ENCODE measurements around the gene NOX3. TPM values are rescaled to one million over a fixed set of nuclear protein-coding genes. Genes with fewer than 3 reads are reported as not detected.

The NOX3 gene
- total RNA-seq, 1 donor from 2014 or later, result not detected

DNA sequence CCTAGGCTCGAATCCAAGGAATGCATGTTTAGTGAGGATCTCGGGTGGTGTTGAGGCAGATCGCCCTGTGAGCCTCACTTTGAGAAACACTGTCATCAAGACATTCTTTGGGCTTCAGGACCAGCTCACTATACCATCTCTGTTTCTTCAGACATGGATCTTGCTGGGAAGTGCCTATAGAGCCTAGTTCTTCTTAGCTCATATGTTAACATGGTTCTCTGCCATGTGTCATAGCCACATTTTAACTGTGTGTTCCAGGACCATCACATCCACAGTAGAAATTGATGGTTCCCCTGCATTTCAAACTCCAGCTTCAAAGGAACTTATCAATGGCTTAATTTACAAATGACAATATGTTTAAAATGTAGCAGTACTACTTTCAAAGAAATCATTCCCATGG, 57.4 kb downstream of the NOX3 start:
- Mint-ChIP-seq H3K27me3 (peaks cover 7% of the 10 kb centered on the region), H3K4me3 (no peak overlapping the region), H3K27ac (no peak overlapping the region), H3K9me3 (no peaks in the 10 kb centered on the region), H3K4me1 (no peaks in the 10 kb centered on the region), H3K36me3 (ENCODE audit: low read depth) (no peaks in the 10 kb centered on the region)
- no peak for DNase-seq
- intact Hi-C loops (cut with micrococcal nuclease), result no loop called here

DNA sequence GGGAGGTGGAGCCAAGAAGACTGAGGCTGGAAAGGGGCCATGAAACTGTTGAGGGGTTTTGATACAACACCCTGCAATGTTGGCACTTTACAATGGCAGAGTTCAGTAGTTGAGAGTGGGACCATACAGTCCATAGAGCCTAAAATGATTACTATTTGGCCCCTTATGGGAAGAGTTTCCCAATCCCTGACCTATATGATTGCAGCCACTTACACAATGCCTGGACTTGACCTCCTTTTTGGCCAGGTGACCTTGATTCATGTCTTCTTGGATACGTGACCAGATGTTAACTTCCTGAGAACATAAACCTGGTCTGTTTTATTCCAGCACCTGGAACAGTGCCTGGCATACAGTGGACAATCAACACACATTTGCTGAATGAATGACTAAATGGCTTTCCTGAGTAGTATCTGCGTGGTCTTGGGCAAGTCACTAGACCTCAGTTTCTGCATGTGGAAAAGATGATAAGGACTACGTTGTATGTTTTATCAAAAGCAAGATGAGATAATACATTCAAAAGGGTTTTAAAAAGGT, 58.4 kb downstream of the NOX3 start:
- Mint-ChIP-seq H3K36me3 (ENCODE audit: low read depth) (no peaks in the 10 kb centered on the region), H3K27ac (no peak overlapping the region), H3K9me3 (no peaks in the 10 kb centered on the region), H3K4me3 (no peak overlapping the region), H3K4me1 (no peaks in the 10 kb centered on the region), H3K27me3 (peaks cover 5% of the 10 kb centered on the region)
- intact Hi-C loops (cut with micrococcal nuclease), result no loop called here
- no peak for DNase-seq

DNA sequence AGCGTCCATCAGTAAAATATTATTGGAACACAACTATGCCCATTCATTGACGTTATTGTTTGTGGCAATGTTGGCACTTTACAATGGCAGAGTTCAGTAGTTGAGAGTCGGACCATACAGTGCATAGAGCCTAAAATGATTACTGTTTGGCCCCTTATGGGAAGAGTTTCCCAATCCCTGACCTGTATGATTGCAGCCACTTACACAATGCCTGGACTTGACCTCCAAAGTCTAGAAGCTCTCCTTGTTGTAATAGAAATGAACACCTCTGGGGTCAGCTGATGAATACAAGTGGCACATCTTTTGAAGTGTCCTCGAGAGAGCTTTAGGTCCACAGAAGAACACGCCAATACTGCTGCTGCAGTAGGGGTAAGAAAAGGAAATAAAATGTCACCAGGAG, 59.0 kb downstream of the NOX3 start:
- no peaks in the 10 kb centered on the region for H3K36me3 Mint-ChIP-seq (ENCODE audit: low read depth)
- intact Hi-C loops (cut with micrococcal nuclease), result no loop called here
- H3K4me1 Mint-ChIP-seq, result no peaks in the 10 kb centered on the region
- no peak overlapping the region for H3K27ac Mint-ChIP-seq
- no peaks in the 10 kb centered on the region for H3K9me3 Mint-ChIP-seq
- DNase-seq, result no peak
- no peak overlapping the region for H3K4me3 Mint-ChIP-seq
- H3K27me3 Mint-ChIP-seq, result peaks cover 5% of the 10 kb centered on the region

DNA sequence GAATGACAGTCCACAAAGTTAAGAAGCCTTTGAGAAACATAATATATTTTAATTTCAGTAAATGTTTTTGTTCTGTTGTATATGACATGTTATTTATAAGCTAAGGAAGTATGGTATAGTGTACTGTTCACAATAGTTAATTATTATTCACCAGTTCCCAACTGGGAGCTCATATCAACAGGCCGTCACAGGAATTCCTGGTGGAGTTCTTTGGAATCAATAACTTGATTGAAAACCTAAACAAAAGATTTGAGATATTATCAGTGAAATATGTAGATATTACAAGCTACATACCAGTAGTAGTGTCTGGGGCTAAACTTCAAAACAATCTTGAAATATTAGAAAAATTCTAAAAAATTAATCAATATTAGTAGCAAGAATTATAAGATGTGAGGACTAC, 60.3 kb downstream of the NOX3 start:
- H3K27ac Mint-ChIP-seq, result no peak overlapping the region
- DNase-seq, result no peak
- no peaks in the 10 kb centered on the region for H3K4me1 Mint-ChIP-seq
- peaks cover 3% of the 10 kb centered on the region for H3K27me3 Mint-ChIP-seq
- H3K4me3 Mint-ChIP-seq, result no peak overlapping the region
- no peaks in the 10 kb centered on the region for H3K36me3 Mint-ChIP-seq (ENCODE audit: low read depth)
- intact Hi-C loops (cut with micrococcal nuclease), result no loop called here
- no peaks in the 10 kb centered on the region for H3K9me3 Mint-ChIP-seq

DNA sequence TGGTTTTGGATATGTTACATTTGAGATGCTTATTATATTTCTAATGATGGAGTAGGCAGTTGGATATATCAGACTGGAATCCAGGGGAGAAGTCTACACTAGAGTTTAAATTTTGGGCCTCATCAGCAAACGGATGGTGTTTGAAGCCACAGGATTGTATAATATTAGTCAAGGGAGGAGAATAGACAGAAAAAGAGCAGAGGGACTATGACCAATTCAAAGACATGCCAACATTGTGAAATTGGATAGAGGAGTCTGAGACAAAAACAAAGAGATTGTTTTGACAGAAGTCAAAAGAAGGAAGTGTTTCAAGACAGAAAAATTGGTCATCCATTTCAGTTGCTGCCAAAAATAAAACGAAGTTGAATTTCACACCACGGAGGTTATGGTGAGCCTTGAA, 66.5 kb downstream of the NOX3 start:
- no peak for DNase-seq
- intact Hi-C loops (cut with micrococcal nuclease), result no loop called here
- H3K36me3 Mint-ChIP-seq (ENCODE audit: low read depth), result no peaks in the 10 kb centered on the region
- peaks cover 3% of the 10 kb centered on the region for H3K27me3 Mint-ChIP-seq
- peaks cover 17% of the 10 kb centered on the region for H3K9me3 Mint-ChIP-seq
- H3K4me1 Mint-ChIP-seq, result no peaks in the 10 kb centered on the region
- no peak overlapping the region for H3K27ac Mint-ChIP-seq
- no peak overlapping the region for H3K4me3 Mint-ChIP-seq

DNA sequence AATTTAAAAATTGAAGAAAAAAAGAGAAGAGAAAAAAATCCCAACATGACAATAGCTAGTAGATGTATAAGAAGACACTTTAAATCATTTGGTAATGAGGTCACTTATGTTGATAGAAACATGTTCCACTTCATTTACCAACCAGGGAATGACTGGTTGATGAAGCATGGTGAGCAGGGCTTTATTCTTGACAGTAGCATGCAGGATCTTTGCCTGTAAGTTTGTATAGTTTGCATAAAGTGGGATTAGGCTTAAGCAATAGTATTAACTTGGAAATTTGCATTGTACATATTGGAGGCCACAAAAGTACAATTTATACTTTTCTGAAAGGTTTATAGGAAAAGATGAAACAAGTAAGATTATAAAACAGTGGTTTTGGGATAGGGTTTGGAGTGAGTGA, 67.0 kb downstream of the NOX3 start:
- Mint-ChIP-seq H3K36me3 (ENCODE audit: low read depth) (no peaks in the 10 kb centered on the region), H3K9me3 (peaks cover 17% of the 10 kb centered on the region), H3K4me1 (no peaks in the 10 kb centered on the region), H3K27ac (no peak overlapping the region), H3K27me3 (peaks cover 1% of the 10 kb centered on the region), H3K4me3 (no peak overlapping the region)
- intact Hi-C loops (cut with micrococcal nuclease), result no loop called here
- no peak for DNase-seq

DNA sequence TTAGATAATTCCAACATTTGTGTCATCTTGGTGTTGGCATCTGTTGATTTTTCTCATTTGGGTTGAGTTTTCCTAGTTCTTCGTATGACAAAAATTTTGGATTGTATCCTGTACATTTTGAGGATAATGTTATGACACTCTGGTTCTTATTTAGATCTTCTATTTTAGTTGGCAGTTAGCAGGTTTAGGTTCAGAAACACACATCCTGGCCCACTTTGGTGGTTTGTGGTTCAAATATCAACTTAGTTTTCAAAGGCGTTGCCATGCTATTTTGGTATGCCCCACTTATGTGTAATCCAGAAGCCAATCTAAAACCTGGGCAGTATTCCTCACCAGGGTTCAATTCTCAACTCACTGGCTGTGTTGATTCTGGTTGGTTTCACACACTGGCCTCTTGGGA, 68.2 kb downstream of the NOX3 start:
- no peak overlapping the region for H3K4me3 Mint-ChIP-seq
- H3K36me3 Mint-ChIP-seq (ENCODE audit: low read depth), result no peaks in the 10 kb centered on the region
- no peaks in the 10 kb centered on the region for H3K4me1 Mint-ChIP-seq
- intact Hi-C loops (cut with micrococcal nuclease), result no loop called here
- no peaks in the 10 kb centered on the region for H3K27me3 Mint-ChIP-seq
- H3K9me3 Mint-ChIP-seq, result peaks cover 17% of the 10 kb centered on the region
- no peak for DNase-seq
- no peak overlapping the region for H3K27ac Mint-ChIP-seq

DNA sequence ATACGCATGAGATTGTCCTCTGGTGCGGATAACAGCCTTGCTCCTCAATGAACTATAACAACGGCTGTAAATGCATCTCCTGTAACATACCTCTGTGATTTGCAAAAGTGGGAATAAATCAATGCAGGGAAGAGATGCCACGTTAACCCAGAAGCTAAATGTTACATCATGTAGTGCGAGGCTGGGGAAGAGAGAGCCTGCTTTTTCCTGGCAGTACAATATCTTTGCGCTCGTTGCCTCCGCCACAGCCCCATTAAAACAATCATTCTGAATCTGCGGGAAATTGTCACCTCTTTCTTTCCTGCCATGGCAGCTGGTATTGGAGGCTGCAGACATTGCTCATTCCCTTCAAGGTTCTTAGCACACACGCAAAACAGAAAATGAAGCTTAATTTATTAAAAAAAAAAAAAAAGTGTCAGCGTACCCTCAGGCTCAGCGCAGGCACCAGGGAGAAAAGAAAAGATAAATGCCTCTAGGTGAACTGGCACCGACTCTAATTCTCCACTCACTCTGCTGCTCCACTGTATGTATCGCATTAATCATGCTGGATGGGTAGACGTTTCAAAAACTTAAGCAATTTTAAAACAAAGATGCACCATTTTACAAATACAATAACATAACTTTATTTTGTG, 71.2 kb downstream of the NOX3 start:
- no peak for DNase-seq
- no peak overlapping the region for H3K4me3 Mint-ChIP-seq
- H3K27me3 Mint-ChIP-seq, result no peaks in the 10 kb centered on the region
- intact Hi-C loops (cut with micrococcal nuclease), result no loop called here
- H3K9me3 Mint-ChIP-seq, result peaks cover 17% of the 10 kb centered on the region
- H3K4me1 Mint-ChIP-seq, result no peaks in the 10 kb centered on the region
- no peaks in the 10 kb centered on the region for H3K36me3 Mint-ChIP-seq (ENCODE audit: low read depth)
- no peak overlapping the region for H3K27ac Mint-ChIP-seq

DNA sequence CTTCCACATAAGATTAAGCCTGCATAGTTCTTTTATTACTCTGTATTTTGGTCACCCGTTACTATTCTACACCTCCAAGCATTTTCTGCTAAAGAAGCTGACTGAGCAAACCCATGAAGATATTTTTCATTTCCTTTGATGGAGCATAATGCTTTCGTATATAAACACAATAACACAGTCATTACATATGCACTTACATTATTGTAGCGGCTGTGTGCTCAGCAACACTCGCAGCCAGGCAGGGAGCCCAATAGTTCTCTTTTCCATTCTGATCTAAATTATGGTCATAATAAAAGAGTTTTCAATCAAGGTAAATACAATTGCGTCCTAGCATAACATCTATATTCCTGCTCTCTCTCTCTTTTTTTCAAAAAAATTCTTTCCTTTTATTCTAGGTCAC, 71.7 kb downstream of the NOX3 start:
- DNase-seq, result no peak
- no peaks in the 10 kb centered on the region for H3K27me3 Mint-ChIP-seq
- intact Hi-C loops (cut with micrococcal nuclease), result no loop called here
- no peak overlapping the region for H3K27ac Mint-ChIP-seq
- H3K9me3 Mint-ChIP-seq, result peaks cover 12% of the 10 kb centered on the region
- no peaks in the 10 kb centered on the region for H3K4me1 Mint-ChIP-seq
- H3K4me3 Mint-ChIP-seq, result no peak overlapping the region
- H3K36me3 Mint-ChIP-seq (ENCODE audit: low read depth), result no peaks in the 10 kb centered on the region

DNA sequence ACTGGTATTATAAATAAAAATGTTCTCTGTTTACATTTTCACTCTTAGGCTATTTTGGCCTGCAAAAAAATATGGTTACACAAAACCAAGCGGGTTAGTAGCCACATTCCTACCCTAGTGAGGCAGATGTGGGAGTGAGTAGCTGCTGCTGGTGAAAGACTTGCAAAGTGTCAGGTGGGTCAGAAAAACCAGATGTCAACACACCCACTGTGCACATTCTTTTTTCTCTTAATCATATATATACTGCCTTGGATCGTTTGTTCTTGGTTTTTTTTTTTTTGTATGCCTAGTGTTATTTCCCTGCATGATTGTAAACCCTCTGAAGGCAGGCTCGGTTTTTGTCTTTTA, 73.3 kb downstream of the NOX3 start:
- H3K27ac Mint-ChIP-seq, result no peak overlapping the region
- H3K4me3 Mint-ChIP-seq, result no peak overlapping the region
- intact Hi-C loops (cut with micrococcal nuclease), result no loop called here
- H3K27me3 Mint-ChIP-seq, result no peaks in the 10 kb centered on the region
- no peak for DNase-seq
- no peaks in the 10 kb centered on the region for H3K36me3 Mint-ChIP-seq (ENCODE audit: low read depth)
- H3K9me3 Mint-ChIP-seq, result peaks cover 4% of the 10 kb centered on the region
- H3K4me1 Mint-ChIP-seq, result no peaks in the 10 kb centered on the region

DNA sequence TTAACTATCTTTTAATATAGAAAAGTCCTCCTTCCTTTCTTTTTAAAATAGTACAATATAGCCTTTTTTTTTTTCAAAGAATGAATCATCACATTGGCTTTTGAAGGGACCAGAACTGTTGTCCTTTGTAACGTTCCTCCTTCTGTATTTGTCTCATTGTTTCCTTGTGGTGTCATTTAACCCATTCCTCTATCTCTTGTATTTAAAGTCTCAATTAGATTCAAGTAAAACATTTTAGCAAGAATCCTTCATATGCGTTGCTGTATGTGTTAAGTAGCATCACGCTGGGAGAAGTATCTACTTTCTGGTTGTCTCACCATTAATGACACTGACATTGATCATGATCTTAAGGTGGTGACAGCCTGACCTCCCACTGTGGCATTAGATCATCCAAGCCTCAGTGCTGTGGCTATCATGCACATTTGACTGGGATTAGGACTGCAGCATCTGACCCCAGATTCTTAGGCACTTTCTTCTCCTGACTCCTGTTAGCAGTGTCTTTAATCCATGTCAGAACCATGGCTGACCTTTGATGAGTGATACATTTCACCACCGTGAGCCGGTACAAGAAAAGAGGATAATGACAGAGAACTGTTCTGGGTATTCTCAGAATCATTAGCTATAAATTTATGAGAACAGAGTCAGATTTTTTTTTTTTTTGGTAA, 73.8 kb downstream of the NOX3 start:
- H3K9me3 Mint-ChIP-seq, result peaks cover 4% of the 10 kb centered on the region
- H3K27me3 Mint-ChIP-seq, result no peaks in the 10 kb centered on the region
- H3K4me3 Mint-ChIP-seq, result no peak overlapping the region
- intact Hi-C loops (cut with micrococcal nuclease), result no loop called here
- DNase-seq, result no peak
- no peak overlapping the region for H3K27ac Mint-ChIP-seq
- H3K4me1 Mint-ChIP-seq, result no peaks in the 10 kb centered on the region
- no peaks in the 10 kb centered on the region for H3K36me3 Mint-ChIP-seq (ENCODE audit: low read depth)

DNA sequence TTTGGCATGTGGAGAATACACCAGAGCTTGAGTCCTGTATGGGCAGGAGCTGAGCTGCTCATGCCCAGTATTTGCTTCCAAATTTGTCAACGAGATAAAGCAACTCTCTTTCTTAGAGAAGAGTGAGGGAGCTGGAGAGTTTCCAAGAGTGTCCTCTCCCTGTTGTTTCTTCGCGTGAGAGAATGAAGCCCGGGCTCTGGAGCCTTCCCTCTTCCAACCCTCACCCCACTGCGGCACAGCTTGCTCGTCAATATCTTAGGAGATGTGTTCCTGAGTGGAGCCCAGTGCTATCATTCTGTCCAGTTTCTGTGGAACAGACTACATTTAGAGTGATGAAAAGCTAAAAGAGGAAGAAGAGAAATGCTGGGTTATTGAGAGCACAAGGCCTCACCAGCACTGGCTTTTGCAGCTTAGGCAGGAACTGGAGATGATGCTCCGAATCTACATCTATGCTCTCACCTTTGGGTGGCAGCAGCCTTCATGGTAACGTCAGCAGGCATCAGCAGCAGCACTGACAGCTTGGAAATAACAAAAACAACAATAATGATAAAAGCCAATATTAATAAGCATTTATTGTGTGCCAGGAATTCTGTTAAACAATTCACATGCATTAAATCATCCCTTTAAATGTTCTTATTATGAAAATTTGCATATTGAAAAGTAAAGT, 74.8 kb downstream of the NOX3 start:
- intact Hi-C loops (cut with micrococcal nuclease), result no loop called here
- H3K4me1 Mint-ChIP-seq, result no peaks in the 10 kb centered on the region
- H3K4me3 Mint-ChIP-seq, result no peak overlapping the region
- DNase-seq, result no peak
- no peaks in the 10 kb centered on the region for H3K27me3 Mint-ChIP-seq
- H3K27ac Mint-ChIP-seq, result no peak overlapping the region
- H3K36me3 Mint-ChIP-seq (ENCODE audit: low read depth), result no peaks in the 10 kb centered on the region
- peaks cover 12% of the 10 kb centered on the region for H3K9me3 Mint-ChIP-seq

DNA sequence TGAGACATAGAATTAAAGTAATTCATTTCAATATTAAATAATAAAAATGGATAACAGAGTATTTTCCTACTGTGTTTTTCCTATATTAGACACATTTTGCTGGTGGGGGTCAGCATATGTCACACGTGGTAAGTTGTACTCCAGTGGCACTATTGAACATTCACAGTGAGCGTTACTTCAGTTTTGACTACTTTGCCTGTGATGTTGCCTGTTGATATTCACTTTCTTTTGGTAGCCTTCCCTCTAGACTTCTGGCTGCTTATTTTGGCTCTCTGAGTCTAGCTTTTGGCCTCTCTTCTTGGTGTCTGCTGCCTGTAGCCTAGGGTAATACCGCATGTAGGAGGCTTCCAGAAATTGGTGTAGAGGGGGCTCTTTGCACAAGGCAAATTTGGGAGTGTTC, 76.9 kb downstream of the NOX3 start:
- H3K4me3 Mint-ChIP-seq, result no peak overlapping the region
- H3K9me3 Mint-ChIP-seq, result peaks cover 8% of the 10 kb centered on the region
- intact Hi-C loops (cut with micrococcal nuclease), result no loop called here
- H3K27ac Mint-ChIP-seq, result no peak overlapping the region
- no peaks in the 10 kb centered on the region for H3K4me1 Mint-ChIP-seq
- no peak for DNase-seq
- no peaks in the 10 kb centered on the region for H3K27me3 Mint-ChIP-seq
- no peaks in the 10 kb centered on the region for H3K36me3 Mint-ChIP-seq (ENCODE audit: low read depth)

DNA sequence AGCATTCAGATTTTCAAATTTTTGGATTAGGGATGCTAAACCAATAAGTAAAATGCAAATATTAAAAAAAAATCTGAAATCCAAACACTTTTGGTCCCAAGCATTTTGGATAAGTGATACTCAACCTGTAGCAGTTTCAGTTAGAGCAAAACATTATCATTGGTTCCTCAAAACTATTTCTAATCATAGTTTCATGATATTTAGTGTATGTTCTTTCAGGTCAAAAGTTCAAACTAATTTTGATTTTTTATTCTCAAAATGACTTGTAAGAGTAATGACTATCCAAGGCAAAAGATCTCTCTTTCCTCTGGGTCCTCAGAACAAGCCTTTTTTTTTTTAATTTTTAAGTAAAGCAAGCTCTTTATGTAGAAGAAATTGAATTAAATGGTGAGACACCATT, 77.4 kb downstream of the NOX3 start:
- no peak overlapping the region for H3K27ac Mint-ChIP-seq
- intact Hi-C loops (cut with micrococcal nuclease), result no loop called here
- no peak overlapping the region for H3K4me3 Mint-ChIP-seq
- no peak for DNase-seq
- H3K36me3 Mint-ChIP-seq (ENCODE audit: low read depth), result no peaks in the 10 kb centered on the region
- peaks cover 8% of the 10 kb centered on the region for H3K9me3 Mint-ChIP-seq
- H3K27me3 Mint-ChIP-seq, result peaks cover 1% of the 10 kb centered on the region
- no peaks in the 10 kb centered on the region for H3K4me1 Mint-ChIP-seq
